ENCODE measurements around the gene PRDM5. TPM values are rescaled to one million over a fixed set of nuclear protein-coding genes. Genes with fewer than 3 reads are reported as not detected.
A peak's percentile ranks its signal among the peaks of the same experiment; 100 is the strongest.
"Not testable (repeated sequence)": the region's sequence is repeated elsewhere in the genome, so short reads cannot be mapped to it uniquely, and the experiment has no call there.

Gene PRDM5
- total RNA-seq, 1 donor, result 2.2 TPM

DNA sequence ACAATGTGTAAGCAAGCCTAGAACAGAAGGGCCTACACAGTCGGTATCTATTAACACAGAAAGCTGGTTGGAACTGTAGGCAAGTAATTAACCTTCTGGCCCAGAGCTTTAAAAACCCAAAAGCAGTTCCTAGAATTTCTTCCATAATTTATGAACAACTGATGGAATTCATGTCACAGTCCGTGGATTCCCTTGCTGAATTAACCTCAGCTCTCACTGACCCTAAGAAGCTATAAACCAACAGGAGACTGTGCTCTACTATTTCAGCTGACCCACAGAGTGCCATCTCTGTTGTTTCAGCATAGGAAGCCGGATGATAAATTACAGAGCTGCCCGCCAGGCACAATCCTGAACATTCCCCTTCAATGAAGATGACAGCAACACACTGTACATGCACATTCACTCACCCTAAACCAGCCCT, 157.3 kb downstream of the PRDM5 start:
- no peak for DNase-seq (ENCODE audit: low read depth in 2 of 3, low spot score in 2 of 3)

DNA sequence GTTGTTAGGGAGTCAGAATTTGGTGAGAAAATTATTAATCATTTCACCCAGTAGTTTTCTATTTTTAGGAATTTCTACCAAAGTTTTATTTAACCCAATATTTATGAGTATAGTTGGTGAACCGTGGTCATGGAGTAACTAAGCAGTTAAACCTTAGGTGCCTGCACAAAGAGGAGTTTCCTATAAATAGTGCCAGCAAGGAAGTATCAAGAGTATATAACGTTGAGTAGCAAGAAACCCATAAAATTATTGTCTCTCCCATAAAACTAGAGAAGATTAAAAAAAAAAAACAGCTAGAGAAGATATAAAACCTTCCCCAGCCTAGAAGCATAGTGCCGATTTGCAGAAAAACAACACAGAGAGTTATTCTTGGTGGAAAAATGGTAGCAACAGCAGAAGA, 158.9 kb downstream of the PRDM5 start:
- no peak for DNase-seq (ENCODE audit: low read depth in 2 of 3, low spot score in 2 of 3)

DNA sequence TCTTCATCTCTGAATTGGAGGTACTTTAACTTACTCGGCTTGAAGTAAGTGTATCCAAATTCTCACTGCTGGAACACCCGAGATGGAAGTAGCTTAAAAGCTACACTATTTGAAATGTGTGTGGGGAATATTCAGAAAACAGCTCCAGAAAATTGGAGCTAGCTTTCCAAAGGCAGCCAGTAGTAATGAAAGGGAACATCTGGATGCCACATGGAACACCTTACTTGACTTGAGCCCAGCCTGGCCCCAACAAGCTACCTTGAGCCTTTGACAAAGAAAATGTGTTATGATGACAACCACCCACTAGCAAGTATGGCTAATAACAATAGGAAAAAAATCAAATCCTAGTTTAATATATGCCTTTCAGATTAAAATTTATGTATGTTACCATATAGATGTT, 161.5 kb downstream of the PRDM5 start:
- no peak for DNase-seq (ENCODE audit: low read depth in 2 of 3, low spot score in 2 of 3)

DNA sequence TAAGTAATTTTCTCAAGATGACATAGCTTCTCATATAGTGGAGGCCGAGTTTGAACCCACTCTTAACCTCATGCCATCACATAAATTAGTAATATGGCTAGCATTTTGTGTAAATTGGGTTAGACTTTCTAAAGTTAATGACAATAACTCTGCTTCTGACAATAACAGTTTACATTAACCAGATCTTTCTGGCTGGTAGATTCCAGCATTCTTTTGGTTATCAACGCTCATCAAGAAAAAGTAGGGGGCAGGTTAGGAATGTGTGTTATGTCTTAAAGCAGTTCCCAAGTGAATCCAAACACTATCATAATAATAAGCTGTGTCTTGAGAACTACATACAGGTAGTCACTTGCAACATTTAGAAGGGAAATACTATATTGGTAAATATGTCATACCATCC, 162.5 kb downstream of the PRDM5 start:
- DNase-seq (ENCODE audit: low read depth in 2 of 3, low spot score in 2 of 3), result no peak

DNA sequence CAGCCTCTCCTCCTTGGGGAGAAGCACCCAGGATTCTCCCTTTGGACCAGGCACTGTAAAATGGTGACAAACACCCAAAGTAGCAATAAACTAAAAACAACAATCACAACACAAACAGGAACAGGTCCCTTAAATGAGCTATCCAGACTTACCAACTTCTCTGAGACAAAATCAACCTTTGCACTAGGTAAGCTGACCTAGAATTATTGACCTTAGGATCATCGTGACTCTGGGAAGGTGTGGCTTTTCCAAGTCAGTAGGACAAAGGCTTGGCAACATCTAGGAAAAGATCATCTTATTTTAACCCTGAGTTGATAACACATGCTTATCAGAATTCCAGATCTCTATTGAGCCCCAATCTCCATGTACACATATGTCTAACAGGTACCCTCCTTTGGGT, 166.7 kb downstream of the PRDM5 start:
- DNase-seq (ENCODE audit: low read depth in 2 of 3, low spot score in 2 of 3), result no peak

DNA sequence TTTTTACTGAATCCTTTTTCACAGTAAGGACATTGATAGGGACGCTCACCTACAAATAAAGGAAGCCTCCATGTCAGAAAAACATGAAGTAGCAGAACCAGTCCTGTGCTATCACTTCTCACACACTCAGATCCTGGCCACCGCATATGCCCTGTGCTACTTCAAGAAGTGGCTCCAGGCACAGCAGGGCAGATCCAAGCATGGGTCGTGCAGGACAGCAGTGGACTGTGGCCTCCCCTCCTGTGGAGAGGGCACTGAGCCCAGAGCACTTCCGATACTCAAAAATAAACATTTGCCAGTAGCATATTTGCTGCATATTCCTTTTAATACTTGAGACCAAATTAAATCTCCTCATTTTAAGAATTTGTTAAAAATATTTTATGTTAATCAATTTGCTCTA, 167.9 kb downstream of the PRDM5 start:
- DNase-seq (ENCODE audit: low read depth in 2 of 3, low spot score in 2 of 3), result no peak

DNA sequence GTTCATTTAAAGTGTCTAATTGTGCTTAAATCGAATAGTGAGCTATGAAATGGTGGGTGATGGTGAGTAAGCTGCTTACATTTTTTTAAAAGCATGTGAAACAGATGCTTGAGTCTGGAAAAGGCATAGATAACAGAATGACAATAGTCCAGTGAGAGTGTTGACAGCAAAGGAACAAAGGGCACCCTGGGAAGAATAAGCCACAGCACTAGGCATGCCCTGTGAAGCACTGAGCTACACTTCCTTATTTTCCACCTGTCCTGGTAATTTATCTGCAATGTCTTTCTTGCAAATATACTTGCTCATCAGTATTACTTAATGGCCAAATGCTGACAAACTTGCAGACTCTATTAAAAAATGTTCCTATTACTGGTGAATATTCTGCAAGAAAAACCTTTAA, 168.7 kb downstream of the PRDM5 start:
- no peak for DNase-seq (ENCODE audit: low read depth in 2 of 3, low spot score in 2 of 3)

DNA sequence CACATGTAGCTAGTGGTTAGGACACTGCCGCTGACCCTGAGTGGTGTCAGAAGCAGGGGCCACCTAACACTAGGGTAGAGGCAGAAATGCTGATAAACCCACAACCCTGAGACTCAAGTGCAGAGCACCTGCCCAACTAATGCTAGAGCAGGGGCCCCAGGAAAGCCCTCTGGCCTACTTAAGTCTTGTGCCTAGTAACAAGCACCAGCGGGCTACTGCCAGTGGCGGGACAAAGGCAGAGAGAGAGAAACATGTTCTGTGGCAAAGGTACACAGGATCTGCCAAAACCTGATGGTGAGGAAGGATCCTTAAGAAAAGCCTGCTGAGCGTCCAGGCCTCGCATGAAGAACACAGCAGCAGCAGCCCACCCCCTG, 172.4 kb downstream of the PRDM5 start:
- no peak for DNase-seq (ENCODE audit: low read depth in 2 of 3, low spot score in 2 of 3)

DNA sequence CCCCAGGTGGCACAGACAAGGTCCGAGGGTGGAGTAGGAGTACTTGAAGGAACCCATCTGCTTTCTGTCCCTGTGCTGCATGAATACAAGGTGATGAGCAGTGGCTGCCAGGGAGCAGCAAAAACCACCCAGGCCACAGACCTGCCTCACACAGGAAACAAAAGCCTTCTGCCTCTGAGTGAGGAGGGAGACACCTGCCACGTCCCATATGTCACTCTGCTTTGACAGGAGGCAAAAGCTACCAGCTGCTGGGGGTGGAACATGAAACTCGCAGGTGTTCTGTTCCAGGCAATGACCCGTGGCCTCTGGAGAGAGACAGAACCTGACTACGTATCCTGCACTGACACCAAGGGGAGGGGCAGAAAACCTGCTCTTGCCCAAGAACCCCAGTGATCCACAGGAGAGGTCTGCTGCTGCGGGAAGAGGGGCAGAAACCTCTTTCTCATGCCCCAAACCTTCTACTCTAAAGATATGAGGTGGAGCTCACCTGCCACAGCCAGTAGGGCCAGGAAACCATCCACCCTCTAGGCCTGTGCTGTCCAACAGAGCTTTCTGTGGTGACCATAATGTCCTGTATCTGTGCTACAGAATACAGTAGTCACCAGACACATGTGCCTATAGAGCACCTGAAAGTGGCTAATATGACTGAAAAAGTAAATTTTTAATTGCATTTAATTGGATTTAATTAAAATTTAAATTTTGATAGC, 172.9 kb downstream of the PRDM5 start:
- DNase-seq (ENCODE audit: low read depth in 2 of 3, low spot score in 2 of 3), result peak in 2 of 3 donors; percentile 36 to 70

DNA sequence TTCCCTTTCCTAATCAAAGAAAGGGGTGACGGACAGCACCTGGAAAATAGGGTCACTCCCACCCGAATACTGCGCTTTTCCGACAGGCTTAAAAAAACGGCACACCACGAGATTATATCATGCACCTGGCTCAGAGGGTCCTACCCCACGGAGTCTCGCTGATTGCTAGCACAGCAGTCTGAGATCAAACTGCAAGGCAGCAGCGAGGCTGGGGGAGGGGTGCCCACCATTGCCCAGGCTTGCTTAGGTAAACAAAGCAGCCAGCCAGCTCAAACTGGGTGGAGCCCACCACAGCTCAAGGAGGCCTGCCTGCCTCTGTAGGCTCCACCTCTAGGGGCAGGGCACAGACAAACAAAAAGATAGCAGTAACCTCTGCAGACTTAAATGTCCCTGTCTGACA, 180.9 kb downstream of the PRDM5 start:
- DNase-seq (ENCODE audit: low read depth in 2 of 3, low spot score in 2 of 3), result not testable (repeated sequence)

DNA sequence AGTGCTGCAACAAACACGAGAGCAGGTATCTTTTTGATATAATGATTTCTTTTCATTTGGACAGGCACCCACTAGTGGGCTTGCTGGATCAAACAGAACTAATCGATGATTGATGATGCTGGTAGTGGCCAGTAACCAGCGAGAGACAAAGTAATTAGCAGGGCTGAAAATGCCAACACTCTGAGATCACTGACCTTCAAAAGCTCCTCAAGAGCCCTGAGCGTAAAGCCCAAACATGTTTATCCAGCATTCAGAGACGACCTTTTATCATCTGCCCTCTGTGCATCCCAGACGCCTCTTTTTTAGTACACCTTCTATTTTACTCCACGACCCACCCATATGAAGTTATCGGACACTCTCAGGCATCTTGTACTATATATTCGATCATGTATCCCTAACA, 186.2 kb downstream of the PRDM5 start:
- DNase-seq (ENCODE audit: low read depth in 2 of 3, low spot score in 2 of 3), result no peak

DNA sequence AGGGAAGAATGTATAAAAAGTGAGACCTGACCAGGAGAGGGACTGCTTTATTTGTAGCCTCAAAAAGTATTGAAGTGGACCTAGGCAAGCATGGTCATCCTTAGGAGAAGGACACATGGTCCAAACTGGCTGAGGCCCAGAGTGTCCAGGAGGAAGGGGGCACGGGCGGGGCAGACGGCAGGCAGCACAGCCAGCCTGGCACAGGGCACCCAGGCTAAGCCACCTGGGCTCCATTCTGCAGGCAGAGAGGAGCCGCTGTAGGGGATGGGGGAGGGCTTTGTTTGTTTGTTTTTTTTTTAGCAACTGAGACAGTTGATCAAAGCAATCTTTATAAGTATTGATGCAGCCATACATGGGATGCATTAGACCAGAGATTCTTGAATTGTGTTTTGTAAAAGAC, 188.6 kb downstream of the PRDM5 start:
- DNase-seq (ENCODE audit: low read depth in 2 of 3, low spot score in 2 of 3), result no peak

DNA sequence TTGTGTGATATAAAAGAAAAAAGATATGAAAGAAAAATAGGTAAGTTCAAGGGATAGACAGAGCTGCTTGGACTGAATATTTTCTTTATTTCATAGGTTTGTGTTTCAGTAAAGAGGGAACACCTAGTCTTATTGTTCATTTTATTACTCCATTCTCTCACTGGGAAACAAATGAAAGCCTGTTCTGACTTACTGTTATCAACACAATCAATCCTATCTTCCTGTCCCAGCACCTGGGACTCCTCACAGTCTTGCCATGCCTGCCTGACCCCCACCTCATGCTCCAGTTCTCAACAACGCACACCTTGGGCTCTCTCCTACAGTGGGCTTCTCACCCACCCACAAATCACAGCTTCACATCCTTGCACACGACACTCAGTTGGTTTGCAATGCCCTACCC, 189.5 kb downstream of the PRDM5 start:
- DNase-seq (ENCODE audit: low read depth in 2 of 3, low spot score in 2 of 3), result no peak

DNA sequence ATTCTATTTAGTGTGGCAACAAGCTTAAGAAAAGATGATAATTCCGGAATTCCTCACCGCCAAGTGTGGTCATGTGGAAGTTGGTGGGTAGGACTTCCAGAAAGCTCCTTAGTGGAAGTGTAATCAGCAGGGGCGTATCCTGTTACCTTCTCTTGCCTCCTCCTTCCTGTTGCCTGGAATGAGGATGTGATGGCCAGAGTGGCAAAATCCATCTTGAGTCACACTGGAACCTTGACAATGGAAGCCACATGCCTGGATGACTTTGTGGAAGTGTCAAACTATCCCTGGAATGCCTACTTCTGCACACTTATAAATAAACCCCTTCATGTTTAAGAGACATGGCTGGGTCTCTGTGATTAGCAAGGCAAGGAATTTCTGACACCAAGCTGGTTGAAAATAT, 191.0 kb downstream of the PRDM5 start:
- DNase-seq (ENCODE audit: low read depth in 2 of 3, low spot score in 2 of 3), result no peak

DNA sequence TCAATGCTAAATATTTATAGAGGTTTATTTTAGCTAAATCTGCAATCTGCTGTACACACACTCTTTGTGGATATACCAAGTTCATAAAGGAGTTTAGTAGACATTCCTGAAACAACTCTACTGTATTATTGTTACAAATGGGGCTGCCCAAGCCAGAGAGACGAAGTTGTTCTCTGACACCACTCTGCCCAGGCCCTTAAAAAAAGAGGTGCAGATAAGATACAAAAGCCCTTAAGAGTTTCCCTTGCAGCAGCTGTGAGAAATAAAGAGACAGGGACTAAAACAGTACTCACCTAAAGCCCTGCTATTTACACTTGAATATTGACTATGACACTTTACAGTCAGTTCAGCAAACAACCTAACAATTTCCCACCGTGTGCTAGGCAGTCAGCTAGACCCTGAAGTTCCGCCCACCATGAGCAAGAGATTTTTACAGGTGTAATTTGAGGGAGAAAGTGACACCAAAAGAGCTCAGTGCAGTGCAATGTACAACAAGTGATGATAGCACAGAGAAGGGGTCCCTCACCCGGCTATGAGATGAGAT, 191.7 kb downstream of the PRDM5 start:
- no peak for DNase-seq (ENCODE audit: low read depth in 2 of 3, low spot score in 2 of 3)

DNA sequence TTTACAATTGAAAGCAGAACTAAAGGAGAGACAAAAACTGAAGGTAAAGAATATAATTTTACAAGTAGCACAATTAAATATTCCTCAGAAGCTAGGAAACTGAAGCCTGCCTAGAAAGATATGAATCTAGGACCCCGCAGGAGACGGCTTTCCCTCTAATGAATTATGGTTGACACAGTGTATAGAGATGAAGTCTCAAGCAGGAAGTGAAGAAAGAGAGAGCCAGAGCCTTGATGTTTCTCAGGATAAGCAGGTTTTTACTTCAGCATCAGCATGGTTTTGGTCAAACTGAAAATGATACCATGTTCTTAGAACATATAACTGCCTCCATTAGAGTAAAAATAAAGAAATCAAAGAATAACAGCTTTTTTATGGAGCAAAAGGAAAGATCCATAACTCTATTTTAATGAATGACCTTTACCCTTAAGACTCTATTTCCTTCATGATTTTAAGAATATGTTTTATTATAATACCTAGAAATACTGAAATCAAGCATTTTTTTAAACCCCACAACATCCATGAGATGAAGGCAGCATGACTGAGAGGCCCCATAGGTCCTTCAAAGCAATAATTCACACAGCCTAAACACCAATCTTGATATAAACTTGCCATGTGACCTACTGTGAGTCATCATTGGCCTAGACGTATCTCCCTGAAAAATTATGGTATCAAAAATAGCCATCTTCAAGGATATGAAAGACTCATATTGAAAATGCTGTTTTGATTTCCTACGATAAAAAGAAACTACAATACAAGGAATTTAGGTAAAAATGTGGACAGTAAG, 193.4 kb downstream of the PRDM5 start:
- DNase-seq (ENCODE audit: low read depth in 2 of 3, low spot score in 2 of 3), result no peak

DNA sequence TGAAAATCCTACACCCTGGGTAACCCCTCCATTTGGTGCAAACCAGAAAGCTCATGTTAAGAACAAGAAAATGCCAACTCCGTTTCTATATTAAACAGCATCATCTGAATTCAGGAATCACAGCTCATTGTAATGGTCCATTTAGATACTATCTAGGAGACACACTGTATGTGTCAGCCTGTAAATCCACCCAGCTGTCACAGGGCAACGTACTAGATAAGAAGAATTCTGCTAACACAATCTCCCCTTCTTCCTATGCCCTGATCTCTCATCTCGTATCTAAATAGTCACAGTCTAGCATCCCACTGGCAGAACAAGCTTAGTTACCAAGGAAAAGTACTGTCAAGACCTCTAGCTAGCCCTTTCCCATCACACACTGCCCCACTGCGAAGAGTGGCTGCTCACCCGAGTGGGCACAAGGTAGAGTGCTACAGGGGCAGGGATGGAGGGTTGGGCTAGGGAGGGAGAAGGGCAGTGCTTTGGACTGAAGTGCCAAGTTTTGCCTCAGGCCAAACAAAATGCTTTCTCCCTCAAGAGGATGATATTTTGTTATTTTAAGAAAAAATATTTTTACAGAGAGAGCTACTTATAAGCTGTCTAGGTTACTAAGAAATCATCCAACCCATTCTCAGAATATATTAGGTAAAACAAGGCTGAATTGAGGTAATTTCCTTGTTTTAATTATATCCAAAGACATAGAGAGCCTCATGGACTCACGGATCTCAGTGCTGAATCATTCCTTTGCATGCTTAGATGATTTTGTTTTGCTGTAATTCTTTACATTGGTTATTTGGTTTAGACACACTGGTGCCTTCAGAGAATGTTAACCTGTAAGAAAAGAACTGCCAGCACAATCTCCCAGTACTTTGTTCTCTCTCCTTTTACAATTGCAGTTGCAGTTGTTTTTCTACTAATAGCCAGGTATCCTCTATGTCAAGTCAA, 196.6 kb downstream of the PRDM5 start:
- no peak for DNase-seq (ENCODE audit: low read depth in 2 of 3, low spot score in 2 of 3)

DNA sequence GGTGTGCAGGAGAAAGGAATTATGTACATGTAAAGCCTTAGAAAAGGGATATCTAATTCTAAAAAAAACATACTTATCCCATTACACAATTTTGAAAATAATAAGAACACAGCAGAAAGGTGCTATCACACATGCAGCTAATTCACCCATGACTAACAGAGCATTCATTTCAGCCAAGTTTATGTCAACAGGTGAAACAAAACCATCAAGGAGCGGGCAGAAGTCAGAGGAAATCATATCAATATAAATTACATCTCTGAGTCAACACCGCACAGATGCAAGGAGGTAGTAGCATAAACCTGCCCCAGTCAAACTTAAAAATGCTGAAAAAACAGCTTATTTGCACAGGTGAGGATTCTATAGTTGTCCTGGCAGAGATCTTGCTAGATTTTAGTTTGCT, 197.9 kb downstream of the PRDM5 start:
- no peak for DNase-seq (ENCODE audit: low read depth in 2 of 3, low spot score in 2 of 3)

DNA sequence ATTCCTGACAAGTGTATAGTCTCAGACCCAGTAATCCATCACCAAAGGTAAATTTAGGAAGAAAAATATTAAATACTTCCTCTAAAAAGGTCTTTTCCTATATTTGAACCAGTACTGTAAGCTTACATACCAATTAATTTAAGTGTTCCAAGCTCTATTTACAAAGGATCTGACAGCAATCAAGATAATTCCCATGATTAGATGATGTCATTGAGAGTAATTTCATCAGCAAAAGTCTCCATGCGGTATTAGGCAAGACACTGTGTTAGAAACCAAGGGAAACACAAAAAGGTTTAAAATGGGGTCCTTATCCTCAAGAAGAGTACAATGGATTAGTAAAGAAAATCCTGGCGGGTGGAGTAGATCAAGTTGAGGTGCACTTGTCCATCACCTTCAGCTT, 198.5 kb downstream of the PRDM5 start:
- DNase-seq (ENCODE audit: low read depth in 2 of 3, low spot score in 2 of 3), result no peak

DNA sequence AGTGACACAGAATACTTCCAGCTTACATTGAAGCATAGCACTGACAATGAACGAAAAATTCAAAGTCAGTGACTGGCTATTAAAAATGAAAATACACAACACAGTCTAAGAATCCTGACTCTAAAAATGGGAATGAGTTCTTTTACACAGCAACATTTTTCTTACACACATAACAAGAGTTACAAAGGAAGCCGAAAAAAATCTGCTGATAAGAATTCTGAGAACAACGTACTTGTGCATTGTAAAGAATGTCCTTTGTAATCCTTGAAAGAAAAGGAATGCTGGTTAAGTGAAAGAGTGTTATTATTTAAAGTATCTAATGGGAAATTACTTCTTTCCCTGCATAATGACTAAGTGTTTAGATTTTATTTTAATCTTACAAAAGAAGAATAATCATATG, 199.4 kb downstream of the PRDM5 start:
- DNase-seq (ENCODE audit: low read depth in 2 of 3, low spot score in 2 of 3), result no peak

DNA sequence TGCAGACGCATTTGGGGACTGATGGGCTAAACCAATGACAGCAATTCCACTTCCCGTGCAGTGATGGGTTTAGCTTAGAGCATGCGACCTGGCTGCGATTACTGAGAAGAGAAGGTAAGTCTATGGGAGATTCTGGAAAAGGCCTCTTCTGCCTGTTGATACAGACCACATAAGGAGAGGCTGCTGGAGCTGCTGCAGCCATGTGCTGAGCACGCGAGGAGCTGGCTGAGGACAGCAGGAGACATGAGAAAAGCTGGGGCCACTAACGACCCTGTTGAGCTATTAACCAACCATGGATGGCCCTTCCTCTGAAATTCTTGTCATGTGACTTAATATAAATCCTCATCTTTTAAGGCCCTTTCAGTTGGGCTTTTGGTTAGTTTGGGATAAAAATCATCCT, 199.9 kb downstream of the PRDM5 start:
- DNase-seq (ENCODE audit: low read depth in 2 of 3, low spot score in 2 of 3), result no peak
